Peyer's patch (tissue), 4 donors: Measurements from ENCODE around the gene PPP1R14C.

Source experiments
- POLR2A ChIP-seq, 2 donors: fragments of 450-650 bp; IDR thresholded peaks; one replicate each; pipeline ENCODE4 v1.5.1; 2017; ENCODE audit warnings: antibody characterized with exemption in 2 of 2, mild to moderate bottlenecking in 2 of 2, moderate library complexity in 2 of 2
- TF ChIP-seq, protein P1 (sequence below), 6 experiments: fragments of 450-650 bp in 4 of 6; fragments of 200-600 bp in 2 of 6; sonication (generic) in 1 of 6; IDR thresholded peaks; one replicate each; pipeline ENCODE4 v1.5.1; 2017 to 2019; ENCODE audit warnings: antibody characterized with exemption in 6 of 6, mild to moderate bottlenecking in 3 of 6, moderate library complexity in 1 of 6

DNA sequence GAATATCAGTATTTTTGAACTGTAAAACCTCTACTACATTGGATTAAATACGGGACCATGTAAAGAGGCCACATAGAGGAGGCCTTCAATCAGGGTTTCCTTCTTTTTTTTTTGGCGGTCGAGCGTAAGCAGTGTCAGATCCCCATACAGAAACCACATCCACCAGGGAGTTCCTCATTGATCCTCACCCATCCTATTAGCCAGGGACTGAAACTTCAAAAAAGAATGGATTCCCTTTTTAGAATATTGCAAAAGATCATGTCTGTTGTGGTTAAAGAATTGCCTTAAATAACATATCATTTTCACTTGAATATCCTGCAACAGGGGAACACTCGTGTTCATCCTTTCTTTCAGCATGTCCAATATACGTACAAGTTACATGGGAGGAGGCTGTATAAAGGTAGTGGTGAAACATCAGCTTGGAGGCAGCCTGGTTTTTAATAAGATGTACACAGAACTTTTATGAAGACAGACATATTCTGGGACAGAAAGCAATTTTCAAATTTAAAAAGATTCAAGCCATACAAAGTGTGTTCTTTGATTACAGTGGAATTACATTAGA, 96.1 kb downstream of the PPP1R14C start:
- TF ChIP-seq, protein P1, sequence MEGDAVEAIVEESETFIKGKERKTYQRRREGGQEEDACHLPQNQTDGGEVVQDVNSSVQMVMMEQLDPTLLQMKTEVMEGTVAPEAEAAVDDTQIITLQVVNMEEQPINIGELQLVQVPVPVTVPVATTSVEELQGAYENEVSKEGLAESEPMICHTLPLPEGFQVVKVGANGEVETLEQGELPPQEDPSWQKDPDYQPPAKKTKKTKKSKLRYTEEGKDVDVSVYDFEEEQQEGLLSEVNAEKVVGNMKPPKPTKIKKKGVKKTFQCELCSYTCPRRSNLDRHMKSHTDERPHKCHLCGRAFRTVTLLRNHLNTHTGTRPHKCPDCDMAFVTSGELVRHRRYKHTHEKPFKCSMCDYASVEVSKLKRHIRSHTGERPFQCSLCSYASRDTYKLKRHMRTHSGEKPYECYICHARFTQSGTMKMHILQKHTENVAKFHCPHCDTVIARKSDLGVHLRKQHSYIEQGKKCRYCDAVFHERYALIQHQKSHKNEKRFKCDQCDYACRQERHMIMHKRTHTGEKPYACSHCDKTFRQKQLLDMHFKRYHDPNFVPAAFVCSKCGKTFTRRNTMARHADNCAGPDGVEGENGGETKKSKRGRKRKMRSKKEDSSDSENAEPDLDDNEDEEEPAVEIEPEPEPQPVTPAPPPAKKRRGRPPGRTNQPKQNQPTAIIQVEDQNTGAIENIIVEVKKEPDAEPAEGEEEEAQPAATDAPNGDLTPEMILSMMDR (IDR thresholded peaks at IDR 0.05) = no peak
- no peak for TF ChIP-seq POLR2A (IDR thresholded peaks at IDR 0.05)
